ENCODE data around the gene CLIC1.

The CLIC1 gene

DNA sequence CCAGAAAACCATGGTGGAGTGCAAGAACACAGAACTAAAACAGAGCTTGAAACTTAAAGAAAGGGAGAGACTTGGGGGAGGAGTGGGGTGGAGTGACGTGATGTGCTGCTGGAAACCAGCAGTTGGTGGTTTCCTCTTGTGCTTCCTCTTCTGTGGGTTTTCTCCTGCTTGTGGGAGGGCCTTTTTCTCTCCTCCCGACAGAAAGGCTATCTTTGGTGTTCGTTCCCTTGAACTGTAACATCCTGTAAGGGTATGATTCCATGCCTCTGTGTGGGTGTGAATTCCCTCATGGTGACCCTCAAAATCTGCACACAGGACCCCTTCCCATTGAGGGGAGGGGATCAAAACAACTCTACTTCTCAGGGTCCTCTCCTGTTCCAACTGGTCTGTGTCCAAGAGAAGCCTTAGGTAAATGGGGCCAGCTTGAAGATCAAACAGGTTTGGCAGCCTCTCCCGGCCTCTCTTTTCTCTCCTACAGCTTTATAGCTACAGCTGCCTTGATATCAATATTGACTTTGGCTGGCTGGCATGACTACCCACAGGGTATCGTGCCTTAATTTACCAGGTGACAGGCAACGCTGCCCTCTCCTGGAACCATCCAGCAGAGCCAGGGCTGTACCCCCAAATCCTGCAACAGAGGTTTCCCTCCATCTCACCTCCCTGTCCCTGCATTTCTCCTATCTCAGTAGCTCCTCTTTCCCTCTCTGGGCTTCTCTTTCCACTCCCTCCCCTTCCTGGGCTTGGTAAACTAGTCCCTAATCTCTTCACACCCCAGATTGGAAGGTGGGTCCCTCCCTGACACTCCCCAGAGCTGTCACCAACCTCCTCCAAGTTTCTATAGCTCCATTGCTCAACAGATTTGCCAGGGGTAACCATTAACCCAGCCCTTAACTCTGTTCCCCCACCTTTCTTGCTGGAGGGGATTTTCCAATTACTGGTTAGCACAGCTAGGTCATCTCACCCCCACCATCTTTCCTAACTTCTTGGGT lies 2.0 kb upstream of the CLIC1 start:
- TF ChIP-seq, protein P1, sequence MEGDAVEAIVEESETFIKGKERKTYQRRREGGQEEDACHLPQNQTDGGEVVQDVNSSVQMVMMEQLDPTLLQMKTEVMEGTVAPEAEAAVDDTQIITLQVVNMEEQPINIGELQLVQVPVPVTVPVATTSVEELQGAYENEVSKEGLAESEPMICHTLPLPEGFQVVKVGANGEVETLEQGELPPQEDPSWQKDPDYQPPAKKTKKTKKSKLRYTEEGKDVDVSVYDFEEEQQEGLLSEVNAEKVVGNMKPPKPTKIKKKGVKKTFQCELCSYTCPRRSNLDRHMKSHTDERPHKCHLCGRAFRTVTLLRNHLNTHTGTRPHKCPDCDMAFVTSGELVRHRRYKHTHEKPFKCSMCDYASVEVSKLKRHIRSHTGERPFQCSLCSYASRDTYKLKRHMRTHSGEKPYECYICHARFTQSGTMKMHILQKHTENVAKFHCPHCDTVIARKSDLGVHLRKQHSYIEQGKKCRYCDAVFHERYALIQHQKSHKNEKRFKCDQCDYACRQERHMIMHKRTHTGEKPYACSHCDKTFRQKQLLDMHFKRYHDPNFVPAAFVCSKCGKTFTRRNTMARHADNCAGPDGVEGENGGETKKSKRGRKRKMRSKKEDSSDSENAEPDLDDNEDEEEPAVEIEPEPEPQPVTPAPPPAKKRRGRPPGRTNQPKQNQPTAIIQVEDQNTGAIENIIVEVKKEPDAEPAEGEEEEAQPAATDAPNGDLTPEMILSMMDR (IDR thresholded peaks at IDR 0.05; ENCODE audit: insufficient read depth, low read length, poor library complexity, severe bottlenecking): peak; percentile 43
- peak; percentile 47 for DNase-seq (ENCODE audit: extremely low read depth, insufficient read length)
- H3K36me3 ChIP-seq (ENCODE audit: control insufficient read depth, insufficient read depth, low read length): peaks cover 12% of the 10 kb centered on the region
- peak overlapping the region; percentile 45 for H3K4me3 ChIP-seq (replicated peaks; ENCODE audit: low read depth, low read length)
- no peaks in the 10 kb centered on the region for H3K27me3 ChIP-seq (replicated peaks; ENCODE audit: control insufficient read depth, insufficient read depth, low read length)

DNA sequence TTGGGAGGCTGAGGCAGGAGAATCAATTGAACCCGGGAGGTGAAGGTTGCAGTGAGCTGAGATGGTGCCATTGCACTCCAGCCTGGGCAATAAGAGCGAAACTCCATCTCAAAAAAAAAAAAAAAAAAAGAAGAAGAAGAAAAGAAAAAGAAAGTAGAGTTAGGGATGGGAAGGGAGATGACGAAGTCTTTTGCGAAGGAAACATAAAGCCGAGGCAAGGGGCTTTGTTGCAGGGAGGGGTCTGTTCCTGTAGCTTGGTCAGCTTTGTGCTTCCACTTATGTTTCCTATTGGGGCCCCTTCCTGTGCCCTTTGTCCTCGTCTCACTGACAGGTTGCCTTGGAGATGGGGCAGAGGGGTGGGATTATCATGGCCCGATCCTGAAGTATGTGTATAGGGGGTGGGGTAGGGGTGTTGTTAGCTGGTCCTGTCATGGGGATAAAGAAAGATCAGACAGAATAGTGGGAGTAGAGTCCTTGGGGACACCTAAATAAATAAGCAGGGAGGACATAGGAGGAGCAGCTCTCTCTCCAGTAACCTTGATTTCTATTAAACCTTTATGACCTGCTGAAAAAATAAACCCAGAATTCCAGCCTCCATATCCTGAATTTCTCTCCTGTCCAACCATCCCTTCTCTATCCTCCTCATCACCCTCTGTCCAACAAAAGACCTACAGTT lies 1.1 kb upstream of the CLIC1 start:
- no peak for DNase-seq (ENCODE audit: extremely low read depth, insufficient read length)
- peaks cover 9% of the 10 kb centered on the region for H3K36me3 ChIP-seq (ENCODE audit: control insufficient read depth, insufficient read depth, low read length)
- peak overlapping the region; percentile 15; the same call in 1 of the 2 replicates for H3K4me3 ChIP-seq (replicated peaks; ENCODE audit: low read depth, low read length)
- no peaks in the 10 kb centered on the region for H3K27me3 ChIP-seq (replicated peaks; ENCODE audit: control insufficient read depth, insufficient read depth, low read length)
- TF ChIP-seq, protein P1 (IDR thresholded peaks at IDR 0.05; ENCODE audit: insufficient read depth, low read length, poor library complexity, severe bottlenecking): no peak

DNA sequence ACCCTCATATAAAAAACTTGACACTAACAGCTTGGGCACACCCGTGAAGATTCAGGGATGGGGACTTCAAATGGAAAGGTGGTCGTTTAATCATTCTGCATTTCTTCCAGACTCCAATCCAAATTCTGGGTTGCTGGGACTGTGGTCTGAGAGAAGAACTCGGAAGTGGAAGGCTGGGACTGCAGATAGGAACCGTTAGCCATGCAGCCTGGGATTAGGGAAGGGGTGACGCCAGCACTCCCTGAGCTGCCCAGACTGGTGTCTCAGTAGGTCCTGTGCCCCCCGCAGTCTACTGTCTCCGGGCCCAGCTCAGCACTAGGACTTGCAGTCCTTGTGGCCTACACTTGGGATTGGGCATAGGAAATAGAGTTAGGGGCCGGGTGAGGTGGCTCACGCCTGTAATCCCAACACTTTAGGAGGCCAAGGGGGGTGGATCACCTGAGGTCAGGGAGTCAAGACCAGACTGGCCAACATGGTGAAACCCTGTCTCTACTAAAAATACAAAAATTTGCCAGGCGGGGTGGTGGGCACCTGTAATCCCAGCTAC lies 511 bp upstream of the CLIC1 start:
- H3K36me3 ChIP-seq (ENCODE audit: control insufficient read depth, insufficient read depth, low read length): peaks cover 11% of the 10 kb centered on the region
- TF ChIP-seq, protein P1 (IDR thresholded peaks at IDR 0.05; ENCODE audit: insufficient read depth, low read length, poor library complexity, severe bottlenecking): no peak
- H3K4me3 ChIP-seq (replicated peaks; ENCODE audit: low read depth, low read length): peak overlapping the region; percentile 84
- H3K27me3 ChIP-seq (replicated peaks; ENCODE audit: control insufficient read depth, insufficient read depth, low read length): no peaks in the 10 kb centered on the region
- DNase-seq (ENCODE audit: extremely low read depth, insufficient read length): no peak

DNA sequence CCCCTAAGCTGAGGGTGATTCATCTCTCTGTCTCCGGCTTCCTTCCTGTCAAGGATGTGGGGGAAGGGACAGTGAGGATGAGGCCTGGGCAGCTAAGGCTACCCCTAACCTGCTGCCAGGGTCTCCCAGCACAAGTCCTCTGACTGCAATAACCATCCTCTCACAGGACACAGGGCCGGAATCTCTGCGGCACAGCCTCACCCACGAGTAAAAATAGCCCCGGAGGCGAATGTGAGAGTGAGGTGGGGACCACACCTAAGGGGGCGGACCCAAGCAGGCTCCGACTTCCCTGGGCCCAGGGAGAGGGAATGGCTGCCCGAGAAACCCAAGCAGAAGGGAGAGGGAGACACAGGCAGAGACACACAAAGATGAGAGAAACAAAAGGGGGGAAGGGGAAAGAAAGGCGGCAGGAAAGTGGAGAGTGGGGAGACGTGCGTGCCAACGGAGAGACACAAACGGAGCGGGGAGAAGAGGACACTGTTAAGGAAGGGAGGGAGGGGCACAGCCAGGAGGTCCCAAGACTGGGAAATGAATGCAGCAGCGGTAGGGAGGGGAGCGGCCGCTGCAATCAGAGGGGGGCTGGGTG lies 1.4 kb downstream of the CLIC1 start:
- H3K4me3 ChIP-seq (replicated peaks; ENCODE audit: low read depth, low read length): peak overlapping the region; percentile 84
- peak; percentile 73 for DNase-seq (ENCODE audit: extremely low read depth, insufficient read length)
- H3K36me3 ChIP-seq (ENCODE audit: control insufficient read depth, insufficient read depth, low read length): peaks cover 11% of the 10 kb centered on the region
- no peaks in the 10 kb centered on the region for H3K27me3 ChIP-seq (replicated peaks; ENCODE audit: control insufficient read depth, insufficient read depth, low read length)
- TF ChIP-seq, protein P1 (IDR thresholded peaks at IDR 0.05; ENCODE audit: insufficient read depth, low read length, poor library complexity, severe bottlenecking): no peak

DNA sequence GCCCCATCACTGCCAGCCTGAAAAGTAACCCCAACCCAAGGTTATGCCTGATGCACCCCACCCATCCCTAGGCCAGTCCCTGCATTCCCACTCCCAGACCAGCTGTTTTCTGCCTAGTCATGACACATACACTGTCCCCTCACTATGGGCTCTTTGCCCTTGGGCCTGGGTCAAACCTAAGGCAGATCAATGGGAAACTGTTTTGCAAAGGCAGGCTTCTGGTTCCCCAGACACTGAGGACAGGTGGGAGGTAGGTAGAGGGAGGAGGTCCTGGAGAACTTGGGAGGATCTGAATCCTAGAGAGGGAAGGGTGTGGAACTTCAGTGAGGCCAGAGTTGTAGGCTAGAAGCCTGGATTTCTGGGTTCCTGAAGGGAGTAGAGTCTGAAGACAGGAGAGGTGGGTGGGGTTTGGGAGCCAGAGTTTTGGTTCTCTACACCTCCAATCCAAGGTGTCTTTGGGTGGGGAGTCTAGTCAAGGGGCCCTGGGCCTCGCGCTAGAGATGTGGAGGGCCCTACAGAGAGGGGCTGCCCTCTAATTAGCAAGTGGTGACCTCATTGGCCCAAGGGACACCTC lies 2.0 kb downstream of the CLIC1 start:
- TF ChIP-seq, protein P1 (IDR thresholded peaks at IDR 0.05; ENCODE audit: insufficient read depth, low read length, poor library complexity, severe bottlenecking): no peak
- H3K27me3 ChIP-seq (replicated peaks; ENCODE audit: control insufficient read depth, insufficient read depth, low read length): no peaks in the 10 kb centered on the region
- no peak for DNase-seq (ENCODE audit: extremely low read depth, insufficient read length)
- peaks cover 11% of the 10 kb centered on the region for H3K36me3 ChIP-seq (ENCODE audit: control insufficient read depth, insufficient read depth, low read length)
- H3K4me3 ChIP-seq (replicated peaks; ENCODE audit: low read depth, low read length): peak overlapping the region; percentile 84

All from GM06990 (cell line).